Fibroblast of lung (primary cell): ENCODE results near the gene TNIK. TPM values are rescaled to one million over a fixed set of nuclear protein-coding genes. Genes with fewer than 3 reads are reported as not detected.

Experiments
- DNase-seq, 2 donors: peaks; one replicate each; pipeline versions ENCODE4 v3.0.0 to v3.0.0-alpha.2; 2010; ENCODE audit warnings: low read depth in 2 of 2
- H2AFZ ChIP-seq: 2 replicates; pipeline ENCODE4 v1.5.1; 2012; ENCODE audit warnings: low read length, control low read depth, inconsistent platforms
- H3K27ac ChIP-seq: 2 replicates; pipeline ENCODE4 v1.5.1; 2011; ENCODE audit warnings: low read length, control low read depth; ENCODE audit not compliant: insufficient read depth
- H3K27me3 ChIP-seq: 2 replicates; pipeline ENCODE4 v1.5.1; 2011; ENCODE audit warnings: mild to moderate bottlenecking, low read length; ENCODE audit not compliant: control insufficient read depth, insufficient read depth
- H3K36me3 ChIP-seq: 2 replicates; pipeline ENCODE4 v1.5.1; 2011; ENCODE audit warnings: low read length; ENCODE audit not compliant: control insufficient read depth, insufficient read depth
- H3K4me1 ChIP-seq: 2 replicates; pipeline ENCODE4 v1.5.1; 2011; ENCODE audit warnings: low read length; ENCODE audit not compliant: control insufficient read depth, insufficient read depth; ENCODE audit errors: extremely low read depth
- H3K4me2 ChIP-seq: 2 replicates; pipeline ENCODE4 v1.5.1; 2011; ENCODE audit warnings: low read length, control low read depth; ENCODE audit not compliant: insufficient read depth; ENCODE audit errors: extremely low read depth
- H3K4me3 ChIP-seq, 4 experiments: fragments of 200-600 bp in 1 of 4; sonication (generic) in 1 of 4; replicated peaks in 1 of 4; 2 replicates each; pipeline ENCODE4 v1.5.1; 2011 to 2016; ENCODE audit warnings: low read length in 4 of 4, low read depth in 3 of 4, mild to moderate bottlenecking in 3 of 4, control low read depth in 2 of 4, inconsistent platforms in 1 of 4, mixed read lengths in 1 of 4; ENCODE audit not compliant: insufficient read depth in 1 of 4; ENCODE audit errors: control extremely low read depth in 1 of 4
- H3K79me2 ChIP-seq: 2 replicates; pipeline ENCODE4 v1.5.1; 2012; ENCODE audit warnings: mild to moderate bottlenecking, low read length, inconsistent platforms; ENCODE audit not compliant: control insufficient read depth, insufficient read depth
- H3K9ac ChIP-seq: 2 replicates; pipeline ENCODE4 v1.5.1; 2011; ENCODE audit warnings: mild to moderate bottlenecking, low read length, control low read depth; ENCODE audit not compliant: insufficient read depth
- H3K9me3 ChIP-seq: 2 replicates; pipeline ENCODE4 v1.5.1; 2012; ENCODE audit warnings: low read depth, low read length; ENCODE audit not compliant: control insufficient read depth, insufficient read depth
- H4K20me1 ChIP-seq: 2 replicates; pipeline ENCODE4 v1.5.1; 2011; ENCODE audit warnings: low read length; ENCODE audit not compliant: control insufficient read depth, insufficient read depth; ENCODE audit errors: extremely low read depth
- EZH2 ChIP-seq: IDR thresholded peaks from 2 replicates; pipeline ENCODE4 v1.5.1; 2012; ENCODE audit warnings: low read length, control low read depth, mild to moderate bottlenecking; ENCODE audit errors: missing control alignments
- polyA plus RNA-seq, 2 donors: library from polyadenylated mRNA; depleted of rRNA in 1 of 2; stranded (reverse) in 1 of 2; unstranded in 1 of 2; fragments of >200 nt; gene quantifications; 2 replicates each; pipeline ENCODE4 v1.2.1, GENCODE V29; 2011 to 2012; ENCODE audit warnings: missing spikeins in 1 of 2
- total RNA-seq: library from RNA; depleted of rRNA; stranded (reverse); fragments of >200 nt; gene quantifications from 2 replicates; pipeline ENCODE4 v1.2.1, GENCODE V29; 2014
- TF ChIP-seq, protein P1 (sequence below), 2 donors: IDR thresholded peaks in 1 of 2; conservative IDR thresholded peaks in 1 of 2; 1 replicate in 1 of 2; 2 replicates in 1 of 2; pipeline ENCODE4 v1.5.1; 2011 to 2012; ENCODE audit warnings: low read length in 2 of 2, control low read depth in 1 of 2, inconsistent platforms in 1 of 2, low read depth in 1 of 2, mild to moderate bottlenecking in 1 of 2

The TNIK gene
- total and polyA plus RNA-seq, 2 donors (not counting 1 experiment from before 2014, with no cell fraction given), result 13.8 to 39.3 TPM

DNA sequence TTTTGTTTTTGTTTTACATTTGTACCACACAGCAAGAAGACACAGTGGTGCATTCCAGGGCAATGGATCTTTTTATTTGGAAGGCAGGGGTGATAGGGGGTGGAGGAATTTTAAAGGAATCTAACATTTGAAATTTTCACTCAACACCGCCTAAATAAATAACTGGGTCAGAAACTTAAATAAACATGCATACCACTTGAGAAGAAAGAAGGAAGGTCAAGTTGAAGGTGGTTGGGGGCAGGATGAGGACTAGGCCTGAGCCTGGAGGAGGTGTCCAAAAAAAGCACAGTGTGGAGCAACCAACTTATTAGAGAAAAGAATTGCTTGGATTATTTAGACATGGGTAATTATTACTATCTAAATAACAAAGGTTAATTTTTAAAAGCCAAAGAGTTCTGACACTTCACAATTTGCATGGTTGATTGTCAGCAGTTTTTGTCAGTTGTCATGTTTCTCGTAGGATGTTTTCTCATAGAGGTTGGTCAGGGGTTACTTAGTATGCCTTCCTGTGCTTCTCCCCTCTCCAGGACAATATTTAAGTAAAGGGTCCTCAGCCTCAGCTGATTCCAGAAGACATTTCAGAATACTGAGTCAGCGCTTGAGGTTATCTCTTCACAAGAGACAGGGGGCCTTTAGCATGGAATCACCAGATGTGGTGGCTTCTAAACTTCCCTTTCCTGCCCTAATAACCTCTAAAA lies 260.0 kb downstream of the TNIK start:
- no peak overlapping the region for H3K4me3 ChIP-seq
- no peaks in the 10 kb centered on the region for H3K9me3 ChIP-seq
- no peak overlapping the region for H3K27ac ChIP-seq
- no peak overlapping the region for H3K4me2 ChIP-seq
- no peaks in the 10 kb centered on the region for H4K20me1 ChIP-seq
- H3K79me2 ChIP-seq, result no peaks in the 10 kb centered on the region
- TF ChIP-seq, protein P1, sequence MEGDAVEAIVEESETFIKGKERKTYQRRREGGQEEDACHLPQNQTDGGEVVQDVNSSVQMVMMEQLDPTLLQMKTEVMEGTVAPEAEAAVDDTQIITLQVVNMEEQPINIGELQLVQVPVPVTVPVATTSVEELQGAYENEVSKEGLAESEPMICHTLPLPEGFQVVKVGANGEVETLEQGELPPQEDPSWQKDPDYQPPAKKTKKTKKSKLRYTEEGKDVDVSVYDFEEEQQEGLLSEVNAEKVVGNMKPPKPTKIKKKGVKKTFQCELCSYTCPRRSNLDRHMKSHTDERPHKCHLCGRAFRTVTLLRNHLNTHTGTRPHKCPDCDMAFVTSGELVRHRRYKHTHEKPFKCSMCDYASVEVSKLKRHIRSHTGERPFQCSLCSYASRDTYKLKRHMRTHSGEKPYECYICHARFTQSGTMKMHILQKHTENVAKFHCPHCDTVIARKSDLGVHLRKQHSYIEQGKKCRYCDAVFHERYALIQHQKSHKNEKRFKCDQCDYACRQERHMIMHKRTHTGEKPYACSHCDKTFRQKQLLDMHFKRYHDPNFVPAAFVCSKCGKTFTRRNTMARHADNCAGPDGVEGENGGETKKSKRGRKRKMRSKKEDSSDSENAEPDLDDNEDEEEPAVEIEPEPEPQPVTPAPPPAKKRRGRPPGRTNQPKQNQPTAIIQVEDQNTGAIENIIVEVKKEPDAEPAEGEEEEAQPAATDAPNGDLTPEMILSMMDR (conservative IDR thresholded peaks at IDR 0.05 in 1 of 2, IDR thresholded peaks at IDR 0.05 in 1 of 2; ENCODE audit: low read depth in 1 of 2, low read length in 2 of 2), result no peak
- peaks cover 2% of the 10 kb centered on the region for H3K4me1 ChIP-seq
- no peaks in the 10 kb centered on the region for H3K27me3 ChIP-seq
- H2AFZ ChIP-seq, result no peak overlapping the region
- DNase-seq, result peak in 1 of 2 donors; percentile 63
- no peaks in the 10 kb centered on the region for H3K36me3 ChIP-seq
- no peak overlapping the region for H3K9ac ChIP-seq

DNA sequence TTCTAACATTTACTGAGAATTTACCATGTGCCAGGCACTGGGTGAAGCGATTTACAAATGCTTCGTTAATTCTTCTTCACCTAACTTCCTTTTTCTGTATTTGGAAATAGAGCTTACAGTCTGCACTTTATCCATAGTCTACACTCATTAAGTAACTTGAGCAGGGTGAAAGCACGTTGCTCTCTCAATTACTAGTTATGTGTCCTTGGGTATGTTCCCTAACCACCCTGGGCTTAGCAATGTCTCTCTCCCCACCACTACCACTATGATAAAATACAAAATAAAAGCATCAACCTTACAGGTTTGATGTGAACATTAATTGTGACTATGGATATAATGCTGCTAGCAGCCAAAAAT lies 260.8 kb downstream of the TNIK start:
- DNase-seq, result no peak
- Histone ChIP-seq H3K9ac (no peak overlapping the region), H3K4me2 (no peak overlapping the region), H3K9me3 (no peaks in the 10 kb centered on the region), H3K27me3 (no peaks in the 10 kb centered on the region), H2AFZ (no peak overlapping the region), H3K79me2 (no peaks in the 10 kb centered on the region), H3K4me3 (no peak overlapping the region), H3K36me3 (no peaks in the 10 kb centered on the region), H3K4me1 (peaks cover 2% of the 10 kb centered on the region), H3K27ac (no peak overlapping the region), H4K20me1 (no peaks in the 10 kb centered on the region)
- TF ChIP-seq EZH2, result no peak
- TF ChIP-seq, protein P1 (conservative IDR thresholded peaks at IDR 0.05 in 1 of 2, IDR thresholded peaks at IDR 0.05 in 1 of 2; ENCODE audit: low read depth in 1 of 2, low read length in 2 of 2), result no peak

DNA sequence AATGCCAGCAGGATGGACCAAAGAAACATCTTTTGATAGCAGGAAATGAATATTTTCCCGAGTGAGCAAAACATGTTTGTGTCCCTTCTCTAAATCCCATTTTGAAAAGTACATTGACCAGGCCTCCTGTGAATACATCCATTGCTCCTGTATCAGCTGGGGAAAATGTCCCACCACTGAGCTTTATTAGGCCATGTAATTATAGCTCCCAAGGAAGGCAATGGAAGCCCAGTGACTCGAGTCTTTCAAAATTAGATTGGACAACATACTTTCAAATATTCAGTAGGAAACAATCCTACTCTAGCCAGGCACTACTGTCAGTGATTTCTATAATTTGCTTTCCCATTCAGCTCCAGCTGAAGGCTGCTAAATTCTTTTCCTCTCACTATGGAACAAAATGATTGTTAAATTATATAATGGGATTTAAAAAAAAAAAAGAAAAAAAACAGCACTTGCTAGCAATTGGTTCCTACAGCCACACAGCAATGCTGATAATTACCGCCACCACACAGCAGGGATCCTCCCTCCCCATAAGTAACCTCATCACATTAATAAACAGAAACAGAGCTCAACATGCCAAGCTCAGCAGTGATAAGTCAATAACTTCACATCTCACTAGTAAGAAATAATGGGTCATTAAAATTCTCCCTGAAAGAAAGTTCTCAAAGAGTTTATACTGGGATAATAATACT lies 261.3 kb downstream of the TNIK start:
- Histone ChIP-seq H2AFZ (no peak overlapping the region), H4K20me1 (no peaks in the 10 kb centered on the region), H3K9ac (no peak overlapping the region), H3K4me1 (peaks cover 2% of the 10 kb centered on the region), H3K27ac (no peak overlapping the region), H3K36me3 (no peaks in the 10 kb centered on the region), H3K9me3 (no peaks in the 10 kb centered on the region), H3K79me2 (no peaks in the 10 kb centered on the region), H3K4me3 (no peak overlapping the region), H3K27me3 (no peaks in the 10 kb centered on the region), H3K4me2 (no peak overlapping the region)
- TF ChIP-seq, protein P1 (conservative IDR thresholded peaks at IDR 0.05 in 1 of 2, IDR thresholded peaks at IDR 0.05 in 1 of 2; ENCODE audit: low read depth in 1 of 2, low read length in 2 of 2), result no peak
- no peak for TF ChIP-seq EZH2
- no peak for DNase-seq
